A673 (cell line): Measurements from ENCODE around the gene SLX4IP. TPM values are rescaled to one million over a fixed set of nuclear protein-coding genes. Genes with fewer than 3 reads are reported as not detected.

Experiments
- BruUV-seq: library from RNA; stranded (reverse); fragments of 400-500 nt; replicated peaks from 2 replicates; lab custom pipeline; 2021; lab: Mats Ljungman, UMichigan
- CTCF ChIA-PET: fragments of 300-600 bp; sonication (Branson Sonifier 250); formaldehyde crosslinking; loops from one replicate; lab custom pipeline; 2022; ENCODE audit warnings: antibody characterized with exemption; lab: Charles Lee
- POLR2A ChIA-PET: fragments of 300-600 bp; sonication (Branson Sonifier 250); formaldehyde crosslinking; loops from one replicate; lab custom pipeline; 2022; ENCODE audit warnings: antibody characterized with exemption; ENCODE audit not compliant: low non-redundant PET; lab: Charles Lee
- DNase-seq: peaks from one replicate; pipeline ENCODE4 v3.0.0-alpha.2; 2015; ENCODE audit warnings: low spot score
- H3K27ac ChIP-seq: fragments of 200-600 bp; sonication (generic); 2 replicates; pipeline ENCODE4 v1.5.1; 2016; ENCODE audit warnings: mixed run types, low read depth, mild to moderate bottlenecking, mixed read lengths, antibody characterized with exemption, low read length; ENCODE audit not compliant: poor library complexity, severe bottlenecking
- H3K27me3 ChIP-seq: fragments of 200-600 bp; sonication (generic); replicated peaks from 2 replicates; pipeline ENCODE4 v1.6.1; 2017; ENCODE audit warnings: mixed run types, low read depth, mild to moderate bottlenecking, mixed read lengths, antibody characterized with exemption, low read length; ENCODE audit not compliant: insufficient read depth, poor library complexity
- H3K36me3 ChIP-seq: fragments of 200-600 bp; sonication (generic); 2 replicates; pipeline ENCODE4 v1.6.1; 2016; ENCODE audit warnings: mixed run types, mild to moderate bottlenecking, mixed read lengths, antibody characterized with exemption, low read length; ENCODE audit not compliant: insufficient read depth, poor library complexity, severe bottlenecking
- H3K4me1 ChIP-seq: fragments of 200-600 bp; sonication (generic); 2 replicates; pipeline ENCODE4 v1.6.1; 2017; ENCODE audit warnings: mixed run types, mild to moderate bottlenecking, mixed read lengths, antibody characterized with exemption, low read length; ENCODE audit not compliant: insufficient read depth, poor library complexity, severe bottlenecking
- H3K4me3 ChIP-seq: fragments of 200-600 bp; sonication (generic); 2 replicates; pipeline ENCODE4 v1.5.1; 2016; ENCODE audit warnings: low read depth, mixed run types, mild to moderate bottlenecking, mixed read lengths, low read length; ENCODE audit not compliant: poor library complexity, severe bottlenecking
- H3K9me3 ChIP-seq: fragments of 200-600 bp; sonication (generic); 2 replicates; pipeline ENCODE4 v1.6.1; 2016; ENCODE audit warnings: mixed run types, low read depth, mild to moderate bottlenecking, mixed read lengths, antibody characterized with exemption, low read length; ENCODE audit not compliant: poor library complexity, severe bottlenecking
- EZH2 ChIP-seq: fragments of 200-600 bp; sonication (generic); IDR thresholded peaks from 2 replicates; pipeline ENCODE4 v1.6.1; 2017; ENCODE audit warnings: borderline replicate concordance, low read depth, mild to moderate bottlenecking, mixed read lengths, antibody characterized with exemption, low read length; ENCODE audit not compliant: poor library complexity, severe bottlenecking
- intact Hi-C: fragments of 100-400 bp; cut with micrococcal nuclease; formaldehyde crosslinking; loops from one replicate; pipeline ENCODE4 v1.10.0; 2022; ENCODE audit not compliant: unreplicated experiment
- total RNA-seq: library from RNA; stranded (reverse); gene quantifications from 2 replicates; pipeline ENCODE4 v1.2.3, GENCODE V29; 2021
- TF ChIP-seq, protein P1 (sequence below): fragments of 300-800, 200-600 bp; sonication (generic); conservative IDR thresholded peaks from 2 replicates; pipeline ENCODE4 v1.5.1; 2017; ENCODE audit warnings: low read depth, mild to moderate bottlenecking, antibody characterized with exemption, low read length, moderate library complexity, mixed read lengths

Gene SLX4IP
- total RNA-seq, 1 experiment from 2014 or later = 9.8 TPM

DNA sequence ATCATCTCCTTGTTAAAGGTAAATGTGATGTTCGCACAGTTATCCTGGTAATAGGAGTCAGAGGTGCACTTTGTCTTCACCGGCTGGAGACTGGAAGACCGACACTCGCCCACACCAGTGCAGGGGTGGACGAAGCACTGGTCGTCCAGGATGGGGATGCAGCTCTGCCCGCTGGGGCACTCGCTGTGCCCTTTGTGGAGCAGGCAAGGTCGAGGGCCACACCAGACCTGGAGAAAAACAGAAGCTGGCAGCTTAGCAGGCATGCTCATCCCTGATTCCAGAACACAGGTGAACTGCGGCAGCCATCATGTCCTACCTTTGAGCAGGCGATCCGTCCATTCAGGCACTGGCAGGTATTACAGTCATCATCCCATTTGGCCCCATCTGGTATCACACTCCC, 206.4 kb downstream of the SLX4IP start:
- intact Hi-C loops = no loop called here
- no peaks in the 10 kb centered on the region for H3K27me3 ChIP-seq
- H3K9me3 ChIP-seq = no peaks in the 10 kb centered on the region
- no peak overlapping the region for H3K4me3 ChIP-seq
- H3K36me3 ChIP-seq = peaks cover 75% of the 10 kb centered on the region
- CTCF ChIA-PET = no interaction called here
- H3K4me1 ChIP-seq = peaks cover 30% of the 10 kb centered on the region
- no peak for DNase-seq
- POLR2A ChIA-PET = no interaction called here
- H3K27ac ChIP-seq = no peak overlapping the region
- no peak for TF ChIP-seq EZH2
- TF ChIP-seq, protein P1, sequence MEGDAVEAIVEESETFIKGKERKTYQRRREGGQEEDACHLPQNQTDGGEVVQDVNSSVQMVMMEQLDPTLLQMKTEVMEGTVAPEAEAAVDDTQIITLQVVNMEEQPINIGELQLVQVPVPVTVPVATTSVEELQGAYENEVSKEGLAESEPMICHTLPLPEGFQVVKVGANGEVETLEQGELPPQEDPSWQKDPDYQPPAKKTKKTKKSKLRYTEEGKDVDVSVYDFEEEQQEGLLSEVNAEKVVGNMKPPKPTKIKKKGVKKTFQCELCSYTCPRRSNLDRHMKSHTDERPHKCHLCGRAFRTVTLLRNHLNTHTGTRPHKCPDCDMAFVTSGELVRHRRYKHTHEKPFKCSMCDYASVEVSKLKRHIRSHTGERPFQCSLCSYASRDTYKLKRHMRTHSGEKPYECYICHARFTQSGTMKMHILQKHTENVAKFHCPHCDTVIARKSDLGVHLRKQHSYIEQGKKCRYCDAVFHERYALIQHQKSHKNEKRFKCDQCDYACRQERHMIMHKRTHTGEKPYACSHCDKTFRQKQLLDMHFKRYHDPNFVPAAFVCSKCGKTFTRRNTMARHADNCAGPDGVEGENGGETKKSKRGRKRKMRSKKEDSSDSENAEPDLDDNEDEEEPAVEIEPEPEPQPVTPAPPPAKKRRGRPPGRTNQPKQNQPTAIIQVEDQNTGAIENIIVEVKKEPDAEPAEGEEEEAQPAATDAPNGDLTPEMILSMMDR = no peak
- BruUV-seq = no TSS peak

DNA sequence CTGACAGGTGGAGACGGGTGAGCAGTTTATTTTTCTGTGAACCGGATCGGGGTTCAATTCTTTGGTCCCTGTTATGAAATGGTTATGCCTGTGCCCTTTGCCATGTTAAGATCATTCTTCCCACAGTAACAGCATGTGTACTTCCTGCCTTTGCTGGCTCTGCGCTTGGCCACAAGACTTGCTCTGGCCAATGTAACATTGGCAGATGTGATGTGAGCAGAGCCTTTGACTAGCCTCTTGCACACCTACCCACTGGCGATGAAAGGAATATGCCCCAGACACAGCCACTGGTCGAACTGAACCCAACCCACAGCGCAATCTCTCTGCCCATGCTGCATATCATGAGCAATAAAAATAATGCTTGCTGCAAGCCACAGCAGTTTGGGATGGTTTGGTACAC, 206.8 kb downstream of the SLX4IP start:
- no peak overlapping the region for H3K4me3 ChIP-seq
- ChIA-PET CTCF (no interaction called here), POLR2A (no interaction called here)
- peaks cover 78% of the 10 kb centered on the region for H3K36me3 ChIP-seq
- H3K27ac ChIP-seq = no peak overlapping the region
- H3K27me3 ChIP-seq = no peaks in the 10 kb centered on the region
- TF ChIP-seq, protein P1 = no peak
- TF ChIP-seq EZH2 = no peak
- H3K9me3 ChIP-seq = no peaks in the 10 kb centered on the region
- peaks cover 26% of the 10 kb centered on the region for H3K4me1 ChIP-seq
- no peak for DNase-seq
- no TSS peak for BruUV-seq
- intact Hi-C loops = no loop called here

DNA sequence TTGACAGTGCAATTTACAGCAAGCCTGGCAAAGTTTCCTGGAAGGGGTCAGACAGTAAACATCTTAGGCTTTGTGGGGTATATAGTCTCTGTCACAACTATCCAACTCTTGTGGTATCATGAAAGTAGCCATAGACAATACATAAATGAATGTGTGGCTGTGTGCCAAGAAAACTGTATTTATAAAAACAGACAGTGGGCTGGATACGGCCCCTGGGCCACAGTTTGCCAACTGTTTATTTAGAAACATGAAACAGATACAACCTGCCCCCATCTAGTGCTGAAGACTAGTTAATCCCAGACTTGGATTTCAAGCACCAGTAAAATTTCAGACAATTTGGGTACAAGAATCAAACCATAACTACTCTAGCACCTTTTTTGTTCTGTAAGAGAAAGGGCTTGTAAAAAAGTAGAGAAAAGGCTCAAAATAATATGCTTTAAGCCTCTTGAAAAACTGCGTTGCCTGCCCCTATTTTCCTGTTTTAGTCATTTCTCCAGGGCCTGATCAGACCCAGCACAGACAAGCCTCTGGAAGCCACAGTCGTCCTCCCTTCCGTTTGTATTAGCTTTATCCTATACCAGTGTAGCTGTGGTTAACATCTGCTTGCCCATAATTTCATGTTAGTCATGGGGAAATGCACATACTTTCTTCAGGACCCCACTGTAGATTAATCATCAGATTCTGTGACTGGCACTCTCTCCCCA, 207.9 kb downstream of the SLX4IP start:
- Histone ChIP-seq H3K27me3 (no peaks in the 10 kb centered on the region), H3K4me1 (peaks cover 15% of the 10 kb centered on the region), H3K36me3 (peaks cover 89% of the 10 kb centered on the region), H3K9me3 (no peaks in the 10 kb centered on the region), H3K27ac (no peak overlapping the region), H3K4me3 (no peak overlapping the region)
- ChIA-PET POLR2A (no interaction called here), CTCF (no interaction called here)
- TF ChIP-seq EZH2 = no peak
- TF ChIP-seq, protein P1 = no peak
- no TSS peak for BruUV-seq
- no peak for DNase-seq
- intact Hi-C loops = no loop called here
